Endometrium (tissue), 2 donors: ENCODE results near the gene TM2D3.

Experiments
- FAIRE-seq: peaks from 2 replicates; lab custom pipeline; 2012; peaks lifted over from hg19 to GRCh38; lab: Jason Lieb, UNC
- donor health status: control.
- donor health status: control.

The TM2D3 gene

GRCh38 chr15:101623367-101624304 lies 28.5 kb downstream of the TM2D3 start:
- no peak for FAIRE-seq

- FAIRE-seq, result no peak
These were observed 30.2 kb downstream of the TM2D3 start for GRCh38 chr15:101621961-101622360.

- FAIRE-seq, result no peak
These were observed 31.5 kb downstream of the TM2D3 start for GRCh38 chr15:101620671-101621070.

- no peak for FAIRE-seq
These were observed 32.6 kb downstream of the TM2D3 start for GRCh38 chr15:101619615-101619865.

GRCh38 chr15:101618851-101619614 lies 33.1 kb downstream of the TM2D3 start:
- no peak for FAIRE-seq

- no peak for FAIRE-seq
These were observed 34.1 kb downstream of the TM2D3 start for GRCh38 chr15:101618076-101618475.

- FAIRE-seq, result no peak
These were observed 34.7 kb downstream of the TM2D3 start for GRCh38 chr15:101617390-101617965.

GRCh38 chr15:101615986-101616848 lies 36.0 kb downstream of the TM2D3 start:
- no peak for FAIRE-seq

- FAIRE-seq, result no peak
These were observed 36.7 kb downstream of the TM2D3 start for GRCh38 chr15:101615414-101615985.

GRCh38 chr15:101614761-101615160 lies 37.4 kb downstream of the TM2D3 start:
- no peak for FAIRE-seq

- FAIRE-seq, result no peak
These were observed 38.1 kb downstream of the TM2D3 start for GRCh38 chr15:101614001-101614585.

GRCh38 chr15:101613130-101614000 lies 38.8 kb downstream of the TM2D3 start:
- no peak for FAIRE-seq

GRCh38 chr15:101612676-101613075 lies 39.5 kb downstream of the TM2D3 start:
- FAIRE-seq, result no peak

- no peak for FAIRE-seq
These were observed 40.4 kb downstream of the TM2D3 start for GRCh38 chr15:101611580-101612299.

- no peak for FAIRE-seq
These were observed 41.2 kb downstream of the TM2D3 start for GRCh38 chr15:101611007-101611406.

- FAIRE-seq, result no peak
These were observed 41.6 kb downstream of the TM2D3 start for GRCh38 chr15:101610611-101611000.

- FAIRE-seq, result no peak
These were observed 42.2 kb downstream of the TM2D3 start for GRCh38 chr15:101609742-101610610.

GRCh38 chr15:101608201-101608600 lies 44.0 kb downstream of the TM2D3 start:
- FAIRE-seq, result no peak

GRCh38 chr15:101607108-101607507 lies 45.1 kb downstream of the TM2D3 start:
- FAIRE-seq, result no peak
